ENCODE results near the gene UFSP1.

UFSP1 gene

DNA sequence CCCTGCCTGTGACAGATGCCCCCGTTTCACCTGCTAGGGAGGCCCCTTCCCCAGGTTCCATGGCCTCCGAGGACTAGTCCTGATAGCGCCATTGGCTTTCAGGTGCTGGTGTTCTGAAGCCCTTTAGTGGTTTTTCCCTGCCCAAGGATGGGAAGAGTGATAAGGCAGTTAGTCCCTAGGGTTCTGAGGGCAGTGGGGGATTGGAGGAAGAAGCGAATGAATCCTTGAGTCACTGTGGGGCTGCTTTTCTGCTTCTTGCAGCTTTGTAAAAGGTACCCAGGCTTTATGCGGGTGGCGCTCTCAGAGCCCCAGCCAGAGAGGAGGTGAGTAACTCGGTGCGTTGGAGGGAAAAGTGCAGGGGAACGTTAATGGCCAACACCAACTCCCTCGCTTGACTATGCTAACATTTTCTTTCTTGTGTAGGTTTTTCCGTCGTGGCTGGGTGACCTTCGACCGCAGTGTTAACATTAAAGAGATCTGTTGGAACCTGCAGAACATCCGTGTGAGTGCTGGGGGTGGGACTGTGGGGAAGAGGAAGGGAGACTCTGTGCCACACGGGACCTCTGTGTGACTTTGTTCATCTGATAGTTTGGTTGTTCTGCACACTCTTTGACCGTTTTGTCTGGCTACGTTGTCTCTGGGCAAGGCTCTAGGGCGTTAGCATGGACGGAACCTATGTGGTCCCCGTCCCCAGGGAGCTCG lies 3.9 kb downstream of the UFSP1 start:
- DNase-seq (ENCODE audit: extremely low spot score), result no peak
- TF ChIP-seq, protein P1, sequence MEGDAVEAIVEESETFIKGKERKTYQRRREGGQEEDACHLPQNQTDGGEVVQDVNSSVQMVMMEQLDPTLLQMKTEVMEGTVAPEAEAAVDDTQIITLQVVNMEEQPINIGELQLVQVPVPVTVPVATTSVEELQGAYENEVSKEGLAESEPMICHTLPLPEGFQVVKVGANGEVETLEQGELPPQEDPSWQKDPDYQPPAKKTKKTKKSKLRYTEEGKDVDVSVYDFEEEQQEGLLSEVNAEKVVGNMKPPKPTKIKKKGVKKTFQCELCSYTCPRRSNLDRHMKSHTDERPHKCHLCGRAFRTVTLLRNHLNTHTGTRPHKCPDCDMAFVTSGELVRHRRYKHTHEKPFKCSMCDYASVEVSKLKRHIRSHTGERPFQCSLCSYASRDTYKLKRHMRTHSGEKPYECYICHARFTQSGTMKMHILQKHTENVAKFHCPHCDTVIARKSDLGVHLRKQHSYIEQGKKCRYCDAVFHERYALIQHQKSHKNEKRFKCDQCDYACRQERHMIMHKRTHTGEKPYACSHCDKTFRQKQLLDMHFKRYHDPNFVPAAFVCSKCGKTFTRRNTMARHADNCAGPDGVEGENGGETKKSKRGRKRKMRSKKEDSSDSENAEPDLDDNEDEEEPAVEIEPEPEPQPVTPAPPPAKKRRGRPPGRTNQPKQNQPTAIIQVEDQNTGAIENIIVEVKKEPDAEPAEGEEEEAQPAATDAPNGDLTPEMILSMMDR (IDR thresholded peaks at IDR 0.05; ENCODE audit: control extremely low read depth, extremely low read depth, low read depth, missing control alignments), result no peak
- ChIA-PET POLR2A (interaction anchor here (0.9 kb wide), 1 partner anchor 11 kb away, joined by 3 read pairs; the partner anchor contains the start of gene SRRT), CTCF (interaction anchor here (2.1 to 2.6 kb wide), 2 partner anchors 9 to 34 kb away, joined by 11 to 15 read pairs; partner anchors contain the start of genes SLC12A9 and SRRT)

DNA sequence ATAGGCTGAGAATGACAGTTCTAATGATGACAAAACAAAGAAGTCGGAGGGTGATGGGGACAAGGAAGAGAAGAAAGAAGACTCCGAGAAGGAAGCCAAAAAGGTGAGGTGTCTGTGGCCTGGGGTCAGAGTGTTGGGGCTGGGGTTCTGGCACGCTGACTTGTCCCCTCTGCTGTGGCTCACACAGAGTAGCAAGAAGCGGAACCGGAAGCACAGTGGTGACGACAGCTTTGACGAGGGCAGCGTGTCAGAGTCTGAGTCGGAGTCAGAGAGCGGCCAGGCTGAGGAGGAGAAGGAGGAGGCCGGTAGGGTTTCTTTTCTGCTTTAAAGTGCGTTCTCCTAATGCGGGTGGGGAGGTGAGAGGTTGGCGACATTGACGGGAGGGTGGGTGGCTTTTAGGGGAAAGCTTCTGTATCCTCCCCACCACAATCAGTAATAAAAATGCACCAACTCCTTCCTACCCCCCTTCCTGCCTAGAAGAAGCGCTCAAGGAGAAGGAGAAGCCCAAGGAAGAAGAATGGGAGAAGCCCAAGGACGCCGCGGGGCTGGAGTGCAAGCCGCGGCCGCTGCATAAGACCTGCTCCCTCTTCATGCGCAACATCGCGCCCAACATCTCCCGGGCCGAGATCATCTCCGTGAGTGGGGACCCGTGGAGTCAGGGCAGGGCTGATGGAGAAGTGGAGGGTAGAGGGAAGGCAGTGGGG lies 4.6 kb downstream of the UFSP1 start:
- no peak for DNase-seq (ENCODE audit: extremely low spot score)
- TF ChIP-seq, protein P1 (IDR thresholded peaks at IDR 0.05; ENCODE audit: control extremely low read depth, extremely low read depth, low read depth, missing control alignments), result no peak
- POLR2A ChIA-PET, result interaction anchor here (1.1 kb wide), 1 partner anchor 10 kb away, joined by 3 read pairs; the partner anchor contains the start of gene SRRT
- CTCF ChIA-PET, result no interaction called here

DNA sequence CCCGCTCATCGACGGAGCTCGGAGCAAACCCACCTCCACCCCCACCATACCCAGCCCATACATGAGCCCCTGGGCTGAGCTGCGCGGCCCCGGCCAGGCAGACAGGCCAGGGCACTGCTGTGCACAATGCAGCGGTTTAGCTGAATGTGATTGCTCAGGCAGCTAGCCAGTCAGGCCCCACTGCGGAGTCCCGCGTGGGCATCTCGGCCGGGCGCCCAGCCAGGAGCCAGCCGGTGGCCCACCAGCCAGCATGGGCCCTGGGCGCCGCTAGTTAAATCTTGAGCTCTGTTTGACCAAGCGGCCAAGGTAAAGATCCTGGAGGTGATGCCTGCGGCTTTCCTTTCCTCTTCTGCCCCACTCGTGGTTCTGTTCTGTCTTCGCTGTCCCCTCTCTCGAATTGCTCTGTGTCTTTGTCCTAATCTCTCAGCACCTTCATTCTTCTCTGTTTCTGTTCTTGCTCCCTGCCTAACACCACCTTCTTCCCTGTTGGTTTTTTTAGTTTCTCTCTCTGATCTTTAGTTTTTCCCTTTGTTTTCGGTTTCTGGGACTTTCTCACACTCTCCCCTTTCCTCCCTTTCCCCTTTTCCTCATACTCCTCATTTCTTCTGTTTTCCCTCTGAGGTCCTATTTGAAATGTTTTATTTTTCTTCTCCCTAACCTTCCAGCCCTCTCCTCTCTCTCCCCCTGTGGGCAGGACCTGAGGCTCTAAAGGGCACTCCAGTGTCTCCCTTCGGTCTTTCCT lies 6.6 kb downstream of the UFSP1 start:
- DNase-seq (ENCODE audit: extremely low spot score), result no peak
- ChIA-PET CTCF (no interaction called here), POLR2A (no interaction called here)
- TF ChIP-seq, protein P1 (IDR thresholded peaks at IDR 0.05; ENCODE audit: control extremely low read depth, extremely low read depth, low read depth, missing control alignments), result no peak

DNA sequence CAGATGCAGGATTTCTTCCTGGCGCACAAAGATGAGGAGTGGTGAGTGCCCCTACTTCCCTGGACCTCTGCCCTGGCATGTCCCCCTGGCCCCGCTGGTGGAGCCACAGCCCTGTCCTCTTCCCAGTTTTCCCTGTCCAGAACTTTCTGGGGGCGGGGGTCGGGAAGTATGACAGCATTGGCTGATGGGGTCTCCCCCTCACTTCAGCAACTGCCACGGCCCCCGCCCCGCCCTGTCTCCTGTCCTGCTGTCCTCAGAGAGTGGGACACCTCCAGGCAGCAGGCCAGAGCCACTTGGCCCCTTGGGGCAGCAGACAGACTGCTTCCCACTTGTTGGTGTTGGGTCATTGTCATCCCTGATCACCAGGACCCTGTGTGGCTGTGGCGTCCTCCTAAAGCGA lies 7.3 kb downstream of the UFSP1 start:
- TF ChIP-seq, protein P1 (IDR thresholded peaks at IDR 0.05; ENCODE audit: control extremely low read depth, extremely low read depth, low read depth, missing control alignments), result no peak
- CTCF ChIA-PET, result interaction anchor here (0.8 kb wide), 1 partner anchor 13 kb away, joined by 3 read pairs; no protein-coding TSS in a partner anchor
- POLR2A ChIA-PET, result no interaction called here

DNA sequence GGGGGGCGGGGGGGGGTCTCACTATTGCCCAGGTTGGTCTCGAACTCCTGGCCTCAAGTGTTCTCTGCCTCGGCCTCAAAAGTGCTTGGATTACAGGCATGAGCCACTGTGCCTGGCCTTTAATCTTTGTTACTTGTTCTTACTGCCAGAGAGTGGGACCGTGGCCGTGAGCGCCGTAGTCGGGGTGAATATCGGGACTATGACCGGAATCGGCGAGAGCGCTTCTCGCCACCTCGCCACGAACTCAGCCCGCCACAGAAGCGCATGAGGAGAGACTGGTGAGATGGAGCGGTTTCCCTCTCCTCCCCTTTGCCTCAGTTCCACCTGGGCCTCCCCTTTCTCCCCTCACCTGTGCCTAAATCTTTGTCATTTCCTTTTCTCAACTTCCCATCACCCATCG lies 8.4 kb downstream of the UFSP1 start:
- CTCF ChIA-PET, result no interaction called here
- POLR2A ChIA-PET, result no interaction called here
- no peak for DNase-seq (ENCODE audit: extremely low spot score)
- TF ChIP-seq, protein P1 (IDR thresholded peaks at IDR 0.05; ENCODE audit: control extremely low read depth, extremely low read depth, low read depth, missing control alignments), result no peak

More for the DNA sequence above, 7.3 kb downstream of the UFSP1 start:
- no peak for DNase-seq (ENCODE audit: extremely low spot score)

DNA sequence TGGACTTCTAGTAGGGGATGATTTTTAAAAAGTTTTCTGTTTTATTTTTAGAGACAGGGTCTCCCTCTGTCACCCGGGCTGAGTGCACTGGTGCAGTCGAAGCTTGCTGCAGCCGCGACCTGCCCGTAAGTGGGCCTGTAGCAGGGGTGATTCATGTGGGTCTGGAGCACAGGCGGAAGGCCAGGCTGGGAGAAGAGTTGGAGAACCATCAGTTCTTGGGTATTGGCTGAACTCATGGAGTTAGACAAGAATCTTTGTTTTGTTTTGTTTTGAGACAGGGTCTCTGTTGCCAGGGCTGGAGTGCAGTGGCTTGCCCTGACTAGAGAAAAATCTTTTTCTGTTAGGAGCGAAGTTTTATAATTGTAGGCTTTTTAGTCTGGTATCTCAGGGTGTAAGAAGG lies 8.9 kb downstream of the UFSP1 start:
- ChIA-PET POLR2A (no interaction called here), CTCF (no interaction called here)
- TF ChIP-seq, protein P1 (IDR thresholded peaks at IDR 0.05; ENCODE audit: control extremely low read depth, extremely low read depth, low read depth, missing control alignments), result no peak
- no peak for DNase-seq (ENCODE audit: extremely low spot score)
